Measurements from ENCODE around the gene NT5DC4. TPM values are rescaled to one million over a fixed set of nuclear protein-coding genes. Genes with fewer than 3 reads are reported as not detected.

Gene NT5DC4
- total RNA-seq, 1 donor: not detected

DNA sequence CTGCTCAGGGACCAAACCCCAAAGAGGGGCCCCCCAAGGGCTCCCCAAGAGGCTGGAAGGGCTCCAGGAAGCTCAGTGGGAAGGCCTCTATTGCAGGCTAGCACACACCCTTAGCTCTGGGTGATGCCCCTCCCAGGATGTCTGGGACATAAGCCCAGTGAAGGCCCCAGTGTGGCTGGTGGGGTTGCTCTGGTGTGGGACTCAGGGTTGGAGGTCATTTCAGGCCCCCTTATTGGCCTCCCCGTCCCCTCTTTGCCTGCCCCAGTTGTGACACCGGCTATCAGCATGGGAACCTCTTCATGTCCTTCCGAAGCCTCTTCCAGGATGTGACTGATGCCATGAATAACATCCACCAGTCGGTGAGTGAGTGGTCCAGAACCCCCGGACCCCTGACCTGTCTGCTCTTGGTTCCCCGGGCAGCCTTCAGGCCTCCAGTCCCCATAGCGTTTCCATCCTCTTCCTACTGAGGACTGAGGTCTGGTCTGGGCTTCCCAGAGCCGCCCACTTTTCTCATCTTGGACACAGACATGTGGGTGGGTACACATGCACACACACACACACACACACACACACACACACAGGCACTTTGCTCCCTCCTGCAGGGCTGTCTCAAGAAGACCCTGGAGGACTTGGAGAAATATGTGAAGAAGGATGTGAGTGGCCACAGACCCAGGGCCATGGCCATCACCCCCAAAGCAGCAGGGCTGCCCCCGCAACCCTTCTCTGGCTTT lies 2.2 kb downstream of the NT5DC4 start:
- no peak overlapping the region for H3K4me3 ChIP-seq (ENCODE audit: low read depth, low read length)
- TF ChIP-seq, protein P1, sequence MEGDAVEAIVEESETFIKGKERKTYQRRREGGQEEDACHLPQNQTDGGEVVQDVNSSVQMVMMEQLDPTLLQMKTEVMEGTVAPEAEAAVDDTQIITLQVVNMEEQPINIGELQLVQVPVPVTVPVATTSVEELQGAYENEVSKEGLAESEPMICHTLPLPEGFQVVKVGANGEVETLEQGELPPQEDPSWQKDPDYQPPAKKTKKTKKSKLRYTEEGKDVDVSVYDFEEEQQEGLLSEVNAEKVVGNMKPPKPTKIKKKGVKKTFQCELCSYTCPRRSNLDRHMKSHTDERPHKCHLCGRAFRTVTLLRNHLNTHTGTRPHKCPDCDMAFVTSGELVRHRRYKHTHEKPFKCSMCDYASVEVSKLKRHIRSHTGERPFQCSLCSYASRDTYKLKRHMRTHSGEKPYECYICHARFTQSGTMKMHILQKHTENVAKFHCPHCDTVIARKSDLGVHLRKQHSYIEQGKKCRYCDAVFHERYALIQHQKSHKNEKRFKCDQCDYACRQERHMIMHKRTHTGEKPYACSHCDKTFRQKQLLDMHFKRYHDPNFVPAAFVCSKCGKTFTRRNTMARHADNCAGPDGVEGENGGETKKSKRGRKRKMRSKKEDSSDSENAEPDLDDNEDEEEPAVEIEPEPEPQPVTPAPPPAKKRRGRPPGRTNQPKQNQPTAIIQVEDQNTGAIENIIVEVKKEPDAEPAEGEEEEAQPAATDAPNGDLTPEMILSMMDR (IDR thresholded peaks at IDR 0.05; ENCODE audit: insufficient read depth, low read length): no peak
- DNase-seq (ENCODE audit: low read depth): no peak

DNA sequence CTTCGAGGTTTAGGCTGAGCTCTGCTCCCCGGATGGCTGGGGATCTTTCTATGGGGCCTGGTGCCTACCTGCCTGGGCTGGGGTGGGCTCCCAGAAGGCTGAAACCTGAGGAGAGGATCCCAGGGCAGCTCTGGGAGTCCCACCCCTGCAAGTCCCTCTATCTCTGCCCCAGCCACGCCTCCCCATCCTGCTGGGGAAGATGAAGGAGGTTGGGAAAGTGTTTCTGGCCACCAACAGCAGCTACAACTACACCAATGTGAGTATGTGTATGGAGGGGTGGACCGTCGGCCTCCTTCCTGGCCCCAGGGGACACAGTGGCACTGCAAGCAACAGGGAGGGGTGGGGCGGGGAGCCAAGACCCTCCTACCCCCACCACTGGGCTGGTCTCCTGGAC lies 2.7 kb downstream of the NT5DC4 start:
- no peak for DNase-seq (ENCODE audit: low read depth)
- TF ChIP-seq, protein P1 (IDR thresholded peaks at IDR 0.05; ENCODE audit: insufficient read depth, low read length): no peak
- H3K4me3 ChIP-seq (ENCODE audit: low read depth, low read length): no peak overlapping the region

DNA sequence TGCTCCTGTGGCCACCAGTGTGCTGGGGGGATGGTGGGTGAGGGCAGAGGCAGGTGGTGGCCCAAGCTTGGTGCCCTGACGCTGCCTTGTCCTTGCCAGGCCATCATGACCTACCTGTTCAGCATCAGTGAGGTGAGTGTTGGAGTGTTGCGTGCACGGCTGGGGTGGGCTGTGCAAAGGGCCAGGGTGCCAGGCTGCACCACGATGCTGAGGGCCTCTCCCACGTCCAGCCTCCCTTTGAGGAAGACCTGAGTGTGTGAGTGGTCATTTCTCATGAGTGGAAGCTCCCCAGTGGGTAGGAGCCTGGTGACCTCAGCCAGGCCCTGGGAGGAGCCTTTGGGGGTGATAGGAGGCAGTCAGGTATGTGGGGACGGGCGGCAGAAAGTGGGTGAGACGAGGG lies 3.2 kb downstream of the NT5DC4 start:
- TF ChIP-seq, protein P1 (IDR thresholded peaks at IDR 0.05; ENCODE audit: insufficient read depth, low read length): no peak
- H3K4me3 ChIP-seq (ENCODE audit: low read depth, low read length): no peak overlapping the region
- no peak for DNase-seq (ENCODE audit: low read depth)

DNA sequence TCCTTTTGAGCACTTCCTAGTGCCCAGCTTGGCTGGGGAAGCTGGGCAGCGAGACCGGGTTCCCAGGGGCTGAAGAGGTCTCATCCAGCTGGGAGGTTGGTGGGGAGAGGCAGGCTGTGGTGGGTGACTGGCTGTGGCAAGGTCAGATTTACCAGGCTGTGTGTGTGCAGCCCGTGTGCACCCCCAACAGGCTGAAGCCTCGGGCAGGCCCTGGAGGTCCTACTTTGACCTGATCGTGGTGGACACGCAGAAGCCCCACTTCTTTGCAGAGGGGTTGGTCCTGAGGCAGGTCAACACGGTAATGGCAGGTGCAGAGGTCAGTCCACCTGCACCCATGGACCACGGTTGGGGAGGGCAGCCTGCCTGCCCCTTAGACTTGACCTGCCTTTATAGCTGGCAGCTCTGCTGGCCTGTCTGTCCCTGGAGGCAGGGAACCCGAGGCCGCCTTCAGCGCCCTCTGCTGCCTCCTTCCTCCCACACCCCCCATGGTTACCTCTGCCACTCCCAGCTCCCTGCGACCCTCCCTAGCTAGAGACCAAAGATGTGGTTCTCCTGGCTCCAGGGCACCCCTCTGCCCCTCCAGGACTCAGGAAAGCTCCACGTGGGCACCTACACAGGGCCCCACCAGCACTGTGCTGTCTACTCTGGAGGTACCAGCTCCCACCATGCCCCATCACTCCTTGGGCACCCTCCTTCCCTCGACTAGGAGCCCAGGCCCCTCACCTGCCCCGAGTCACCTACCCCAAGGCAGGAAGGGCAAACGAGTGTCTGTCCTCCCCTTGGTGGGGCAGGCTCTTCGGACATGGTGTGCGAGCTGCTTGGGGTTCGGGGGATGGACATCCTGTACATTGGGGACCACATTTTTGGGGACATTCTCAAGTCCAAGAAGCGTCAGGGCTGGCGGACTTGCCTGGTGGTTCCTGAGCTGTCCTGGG lies 4.0 kb downstream of the NT5DC4 start:
- TF ChIP-seq, protein P1 (IDR thresholded peaks at IDR 0.05; ENCODE audit: insufficient read depth, low read length): peak; percentile 28
- H3K4me3 ChIP-seq (ENCODE audit: low read depth, low read length): no peak overlapping the region
- DNase-seq (ENCODE audit: low read depth): no peak

DNA sequence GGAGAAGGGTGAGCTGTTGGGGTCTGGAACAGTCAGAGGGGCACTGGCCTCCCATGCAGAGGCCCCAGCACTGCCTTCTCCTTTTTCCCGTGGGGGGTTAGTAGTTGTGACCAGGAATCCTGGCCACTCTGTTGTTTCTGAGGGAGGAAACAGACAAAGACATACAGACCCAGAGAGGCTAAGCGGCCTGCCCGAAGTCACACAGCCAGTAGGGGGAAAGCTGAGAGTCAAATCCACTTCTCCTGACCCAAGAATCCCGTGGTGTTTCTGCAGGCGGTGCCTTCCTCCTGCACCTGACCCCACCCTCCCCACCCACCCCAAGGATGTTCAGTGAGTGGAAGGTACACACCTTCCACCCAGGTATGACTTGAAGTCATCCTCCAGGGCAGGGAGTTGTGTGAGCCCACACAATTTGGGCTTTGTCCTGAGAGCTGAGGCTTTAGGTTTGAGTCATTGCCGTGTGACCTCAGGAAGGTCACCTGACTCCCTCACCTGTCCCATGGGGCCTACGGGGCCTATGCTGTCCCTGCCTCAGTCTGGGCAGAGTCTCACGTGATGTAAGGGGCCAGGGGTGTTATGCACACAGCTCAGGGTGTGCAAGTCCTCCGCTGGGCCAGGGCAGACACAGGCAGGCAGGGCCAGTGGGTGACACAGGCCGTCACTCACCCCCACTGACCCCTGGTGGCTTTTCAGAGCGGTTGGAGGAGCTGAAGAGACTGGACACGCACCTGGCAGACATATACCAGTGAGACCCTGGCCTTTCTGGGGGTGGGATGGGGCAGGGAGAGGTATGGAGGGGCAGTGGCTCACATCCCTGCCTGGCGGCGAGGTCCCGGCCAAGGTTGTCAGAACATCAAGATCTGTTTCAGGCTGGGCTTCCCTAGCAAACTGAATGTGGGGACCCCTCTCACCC lies 5.0 kb downstream of the NT5DC4 start:
- no peak for DNase-seq (ENCODE audit: low read depth)
- TF ChIP-seq, protein P1 (IDR thresholded peaks at IDR 0.05; ENCODE audit: insufficient read depth, low read length): no peak
- no peak overlapping the region for H3K4me3 ChIP-seq (ENCODE audit: low read depth, low read length)

DNA sequence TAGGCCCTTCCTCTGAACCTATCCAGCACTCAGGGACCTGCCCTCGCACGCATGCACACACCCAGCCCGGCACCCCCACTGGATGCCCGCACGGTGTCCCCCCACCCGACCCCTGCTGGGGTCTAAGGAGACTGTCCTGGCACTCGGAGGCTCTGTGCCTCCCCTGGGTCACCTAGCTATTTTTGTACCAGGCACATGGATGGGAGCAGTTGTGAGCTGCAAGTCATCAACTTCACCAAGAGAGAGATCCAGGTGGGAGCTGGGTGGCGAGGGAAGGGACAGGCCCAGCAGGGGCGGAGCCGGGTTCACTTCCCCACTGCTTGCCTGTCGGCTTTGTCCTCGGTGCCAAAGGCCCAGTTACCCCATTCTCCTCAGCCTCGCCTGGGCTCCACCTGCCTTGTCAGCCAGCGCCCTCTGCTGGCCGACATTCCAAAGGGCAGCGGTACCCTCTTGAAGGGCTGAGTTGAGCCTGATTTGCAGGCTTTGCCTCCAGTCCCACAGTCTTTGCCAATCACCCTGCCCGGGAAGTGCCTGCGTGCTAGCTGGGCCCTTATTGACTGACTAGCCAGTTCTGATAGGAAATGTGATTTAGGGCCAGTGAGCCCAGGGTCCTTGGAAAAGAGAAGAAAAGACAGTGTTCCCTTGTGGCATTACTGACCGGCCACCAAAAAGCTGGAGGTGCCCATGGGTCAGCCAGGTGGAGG lies 5.8 kb downstream of the NT5DC4 start:
- peak; percentile 92 for DNase-seq (ENCODE audit: low read depth)
- no peak overlapping the region for H3K4me3 ChIP-seq (ENCODE audit: low read depth, low read length)
- TF ChIP-seq, protein P1 (IDR thresholded peaks at IDR 0.05; ENCODE audit: insufficient read depth, low read length): peak; percentile 98

All from fibroblast of the aortic adventitia (primary cell).